Vein endothelial cell (primary cell): ENCODE data around the gene CSAG1. TPM values are rescaled to one million over a fixed set of nuclear protein-coding genes. Genes with fewer than 3 reads are reported as not detected.

Experiments used
- total RNA-seq: library from RNA; depleted of rRNA; stranded (reverse); fragments of >200 nt; gene quantifications from 2 replicates; pipeline ENCODE4 v1.2.3, GENCODE V29; 2012

CSAG1 gene
- total RNA-seq: not detected in 2 replicates

GRCh38 chrX:152733261-152733975, at the start of gene CSAG1, which contains the start of gene MAGEA12:
TSS of gene CSAG1 (minus strand) at chrX:152733721. CDS start at chrX:152732460, 1,261 bp downstream.
TSS of gene MAGEA12 (plus strand) at chrX:152733757. CDS start at chrX:152736162, 2,405 bp downstream.

GRCh38 chrX:152769549-152770289, 36.2 kb upstream of the CSAG1 start, which contains the start of gene MAGEA6:
TSS of gene MAGEA6 (minus strand) at chrX:152769689. CDS start at chrX:152767650, 2,039 bp downstream.

DNA sequence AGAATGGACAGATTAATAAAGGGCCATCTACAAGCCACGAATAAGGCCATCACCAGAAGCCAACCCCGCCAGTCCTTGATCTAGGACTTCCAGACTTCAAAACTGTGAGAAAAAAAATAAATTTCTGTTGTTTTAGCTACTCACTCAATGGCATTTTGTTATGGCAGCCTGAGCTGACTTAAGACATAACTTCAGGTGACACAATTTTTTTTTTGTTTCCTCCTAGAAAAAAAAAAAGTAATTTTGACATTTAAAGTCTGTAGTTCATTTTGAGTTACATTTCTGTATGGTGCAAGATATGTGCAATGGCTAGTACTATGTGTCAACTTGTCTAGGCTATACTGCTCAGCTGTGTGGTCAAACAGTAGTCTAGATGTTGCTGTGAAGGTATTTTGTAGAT, 25.4 kb upstream of the CSAG1 start, which contains the start of gene CSAG3:
TSS of gene CSAG3 (plus strand) at position 301 of the 400 bp plus-strand sequence.

GRCh38 chrX:152753686-152754650, 20.4 kb upstream of the CSAG1 start, which contains the start of gene MAGEA2:
TSS of gene MAGEA2 (minus strand) at chrX:152753842. CDS start at chrX:152751363, 2,479 bp downstream.

GRCh38 chrX:152713815-152714787, 19.4 kb downstream of the CSAG1 start, which contains the start of gene MAGEA2B:
TSS of gene MAGEA2B (plus strand) at chrX:152714628. CDS start at chrX:152717107, 2,479 bp downstream.

DNA sequence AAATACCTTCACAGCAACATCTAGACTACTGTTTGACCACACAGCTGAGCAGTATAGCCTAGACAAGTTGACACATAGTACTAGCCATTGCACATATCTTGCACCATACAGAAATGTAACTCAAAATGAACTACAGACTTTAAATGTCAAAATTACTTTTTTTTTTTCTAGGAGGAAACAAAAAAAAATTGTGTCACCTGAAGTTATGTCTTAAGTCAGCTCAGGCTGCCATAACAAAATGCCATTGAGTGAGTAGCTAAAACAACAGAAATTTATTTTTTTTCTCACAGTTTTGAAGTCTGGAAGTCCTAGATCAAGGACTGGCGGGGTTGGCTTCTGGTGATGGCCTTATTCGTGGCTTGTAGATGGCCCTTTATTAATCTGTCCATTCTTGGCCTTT, 24.3 kb downstream of the CSAG1 start, which contains the start of gene CSAG2:
TSS of gene CSAG2 (minus strand) at position 101 of the 400 bp plus-strand sequence. CDS start 161 bp downstream, outside the sequence.

DNA sequence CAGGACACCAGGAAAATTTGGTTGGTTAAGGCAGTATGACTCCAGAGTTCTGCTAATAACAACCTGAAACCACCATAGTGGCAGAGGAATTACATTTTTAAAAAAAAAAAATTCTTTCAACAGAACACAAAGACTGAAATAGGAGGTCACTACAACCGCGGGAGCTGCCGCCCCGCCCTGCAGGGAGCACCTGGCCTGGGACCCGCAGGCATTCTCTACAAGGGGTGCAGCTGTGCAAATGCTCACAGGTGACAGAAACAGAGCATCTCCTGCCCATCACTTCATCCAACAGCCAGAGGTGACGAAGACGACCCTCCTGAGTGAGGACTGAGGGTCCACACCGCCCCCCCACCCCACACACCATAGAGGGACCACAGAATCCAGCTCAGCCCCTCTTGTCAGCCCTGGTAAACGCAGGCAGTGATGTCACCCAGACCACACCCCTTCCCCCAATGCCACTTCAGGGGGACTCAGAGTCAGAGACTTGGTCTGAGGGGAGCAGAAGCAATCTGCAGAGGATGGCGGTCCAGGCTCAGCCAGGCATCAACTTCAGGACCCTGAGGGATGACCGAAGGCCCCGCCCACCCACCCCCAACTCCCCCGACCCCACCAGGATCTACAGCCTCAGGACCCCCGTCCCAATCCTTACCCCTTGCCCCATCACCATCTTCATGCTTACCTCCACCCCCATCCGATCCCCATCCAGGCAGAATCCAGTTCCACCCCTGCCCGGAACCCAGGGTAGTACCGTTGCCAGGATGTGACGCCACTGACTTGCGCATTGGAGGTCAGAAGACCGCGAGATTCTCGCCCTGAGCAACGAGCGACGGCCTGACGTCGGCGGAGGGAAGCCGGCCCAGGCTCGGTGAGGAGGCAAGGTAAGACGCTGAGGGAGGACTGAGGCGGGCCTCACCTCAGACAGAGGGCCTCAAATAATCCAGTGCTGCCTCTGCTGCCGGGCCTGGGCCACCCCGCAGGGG, 35.3 kb downstream of the CSAG1 start, which contains the start of gene MAGEA3:
TSS of gene MAGEA3 (plus strand) at position 843 of the 980 bp plus-strand sequence. CDS start 2,039 bp downstream, outside the sequence.

Other genes starting within 250 kb of the CSAG1 start
- gene GABRQ, start 95.8 kb downstream of the CSAG1 start, total RNA-seq: not detected in 2 replicates
- not detected in 2 replicates for gene MAGEA3, start 34.9 kb downstream of the CSAG1 start, total RNA-seq
- gene CSAG2, start 24.4 kb downstream of the CSAG1 start, total RNA-seq: not detected in 2 replicates
- gene MAGEA2B, start 19.1 kb downstream of the CSAG1 start, total RNA-seq: not detected in 2 replicates
- gene MAGEA12, start within 50 bp of the CSAG1 start, total RNA-seq: not detected in 2 replicates
- gene MAGEA2, start 20.1 kb upstream of the CSAG1 start, total RNA-seq: not detected in 2 replicates
- gene CSAG3, start 25.5 kb upstream of the CSAG1 start, total RNA-seq: not detected in 2 replicates
- not detected in 2 replicates for gene MAGEA6, start 36.0 kb upstream of the CSAG1 start, total RNA-seq
- gene CETN2, start 97.0 kb upstream of the CSAG1 start, total RNA-seq: 23.5 and 31.4 TPM in 2 replicates
- gene NSDHL, start 97.3 kb upstream of the CSAG1 start, total RNA-seq: 10.8 and 23.8 TPM in 2 replicates
- 0.65 and 25.3 TPM in 2 replicates for gene ZNF185, start 164.3 kb upstream of the CSAG1 start, total RNA-seq